K562 (cell line): Measurements from ENCODE around the gene PRSS27. TPM values are rescaled to one million over a fixed set of nuclear protein-coding genes. Genes with fewer than 3 reads are reported as not detected.

ENCODE experiments used
- ATAC-seq: fragments of 200-7000 bp; cut with Tn5 transposase; 3 replicates; pipeline ENCODE4 v1.9.1; 2020; ENCODE audit warnings: moderate library complexity
- BruUV-seq: library from RNA; stranded (reverse); fragments of 400-500 nt; replicated peaks from 2 replicates; lab custom pipeline; 2021; lab: Mats Ljungman, UMichigan
- CTCF ChIA-PET: fragments of 300-600 bp; formaldehyde crosslinking; extraction: SDS; loops from one replicate; lab custom pipeline; 2021; ENCODE audit warnings: low intra/inter-chr PET ratio; lab: Yijun Ruan, JAX
- POLR2A ChIA-PET: fragments of 300-600, 350-650 bp; sonication (Branson Sonifier 250); formaldehyde crosslinking; extraction: SDS; loops from one replicate; lab custom pipeline; 2021; ENCODE audit warnings: antibody characterized with exemption, inconsistent platforms; lab: Yijun Ruan, JAX
- DNase-seq, 4 experiments: peaks; one replicate each; pipeline versions ENCODE4 v3.0.0 to v3.0.0-alpha.2; 2011 to 2018; ENCODE audit warnings: low spot score in 3 of 4, mixed read lengths in 3 of 4; ENCODE audit errors: extremely low read depth in 1 of 4
- FAIRE-seq: peaks from 2 replicates; lab custom pipeline; 2011; peaks lifted over from hg19 to GRCh38; lab: Jason Lieb, UNC
- H2AFZ ChIP-seq: 2 replicates; pipeline ENCODE4 v1.6.0; 2011; ENCODE audit warnings: low read depth, low read length, control low read depth, inconsistent platforms
- H3K27ac ChIP-seq: fragments of 200-600 bp; 3 replicates; pipeline ENCODE4 v1.8.0; 2011; ENCODE audit warnings: low read depth, mild to moderate bottlenecking, control low read depth, inconsistent platforms, low read length, moderate library complexity, mixed read lengths; ENCODE audit errors: extremely low read depth
- H3K27me3 ChIP-seq, 2 experiments: fragments of 300-600 bp in 1 of 2; 2 replicates in 1 of 2; 3 replicates in 1 of 2; pipeline versions ENCODE4 v1.6.0 to v1.8.0; 2011; ENCODE audit warnings: inconsistent platforms in 2 of 2, low read length in 2 of 2, mild to moderate bottlenecking in 1 of 2, mixed read lengths in 1 of 2, moderate library complexity in 1 of 2; ENCODE audit not compliant: control insufficient read depth in 2 of 2, insufficient read depth in 2 of 2
- H3K36me3 ChIP-seq: fragments of 300-600 bp; 3 replicates; pipeline ENCODE4 v1.8.0; 2011; ENCODE audit warnings: mild to moderate bottlenecking, low read length, inconsistent platforms; ENCODE audit not compliant: control insufficient read depth, insufficient read depth
- H3K4me1 ChIP-seq, 2 experiments: fragments of 200-600 bp in 1 of 2; replicated peaks in 1 of 2; 2 replicates in 1 of 2; 3 replicates in 1 of 2; pipeline versions ENCODE4 v1.5.1 to v1.8.0; 2011; ENCODE audit warnings: inconsistent platforms in 2 of 2, low read length in 2 of 2, mild to moderate bottlenecking in 1 of 2, mixed read lengths in 1 of 2, moderate library complexity in 1 of 2; ENCODE audit not compliant: control insufficient read depth in 2 of 2, insufficient read depth in 2 of 2
- H3K4me2 ChIP-seq: 2 replicates; pipeline ENCODE4 v1.6.1; 2011; ENCODE audit warnings: low read length, control low read depth, inconsistent platforms, mixed read lengths; ENCODE audit not compliant: insufficient read depth
- H3K4me3 ChIP-seq: fragments of 200-600 bp; sonication (generic), shearing (Covaris generic); 2 replicates; pipeline ENCODE4 v1.5.1; 2016; ENCODE audit warnings: control low read depth, inconsistent platforms
- H3K79me2 ChIP-seq: fragments of 200-600 bp; 3 replicates; pipeline ENCODE4 v1.8.0; 2011; ENCODE audit warnings: low read length, inconsistent platforms; ENCODE audit not compliant: control insufficient read depth, insufficient read depth
- H3K9ac ChIP-seq, 2 experiments: 2 replicates each; pipeline versions ENCODE4 v1.6.0 to v1.6.1; 2011; ENCODE audit warnings: low read depth in 2 of 2, low read length in 2 of 2, control low read depth in 1 of 2, inconsistent platforms in 1 of 2, mild to moderate bottlenecking in 1 of 2, mixed read lengths in 1 of 2; ENCODE audit not compliant: insufficient read depth in 1 of 2
- H3K9me1 ChIP-seq: one replicate; pipeline ENCODE4 v1.6.0; 2011; ENCODE audit warnings: inconsistent platforms, mild to moderate bottlenecking, low read length, moderate library complexity; ENCODE audit not compliant: control insufficient read depth, insufficient read depth
- H3K9me3 ChIP-seq: replicated peaks from 2 replicates; pipeline ENCODE4 v1.5.1; 2011; ENCODE audit warnings: low read depth, low read length, inconsistent platforms; ENCODE audit not compliant: control insufficient read depth, insufficient read depth
- H4K20me1 ChIP-seq: replicated peaks from 2 replicates; pipeline ENCODE4 v1.6.1; 2011; ENCODE audit warnings: low read length, inconsistent platforms, mixed read lengths; ENCODE audit not compliant: control insufficient read depth, insufficient read depth
- ELF1 ChIP-seq: fragments of 200-800 bp; sonication (Bioruptor generic); IDR thresholded peaks from 2 replicates; pipeline ENCODE4 v1.6.1; 2016; ENCODE audit warnings: missing genetic modification characterization, missing compliant biosample characterization
- ETV5 ChIP-seq: sonication (generic); formaldehyde crosslinking; IDR thresholded peaks from 2 replicates; pipeline ENCODE4 v1.4.0; 2020; ENCODE audit warnings: low read depth, mild to moderate bottlenecking, missing genetic modification reagents
- HCFC1 ChIP-seq: IDR thresholded peaks from 2 replicates; pipeline ENCODE4 v1.6.1; 2012; ENCODE audit warnings: low read depth, low read length, improper control_type of control experiment
- HIVEP1 ChIP-seq: fragments of 250-450 bp; sonication (Bioruptor Pico); IDR thresholded peaks from 2 replicates; pipeline ENCODE4 v1.4.0; 2020; ENCODE audit warnings: mild to moderate bottlenecking
- KHSRP ChIP-seq: fragments of 450-650 bp; IDR thresholded peaks from 2 replicates; pipeline ENCODE4 v1.6.1; 2017
- MTF1 ChIP-seq: fragments of 250-450 bp; sonication (Bioruptor Pico); IDR thresholded peaks from 2 replicates; pipeline ENCODE4 v1.9.0; 2021; ENCODE audit warnings: moderate library complexity, mild to moderate bottlenecking, inconsistent platforms, borderline replicate concordance
- NFE2L1 ChIP-seq: fragments of 450-650 bp; IDR thresholded peaks from 2 replicates; pipeline ENCODE4 v1.6.1; 2016; ENCODE audit warnings: missing genetic modification characterization, low read depth, mild to moderate bottlenecking, missing compliant biosample characterization, moderate library complexity, borderline replicate concordance
- NR2C1 ChIP-seq, 2 experiments: fragments of 450-650 bp; IDR thresholded peaks; 2 replicates each; pipeline ENCODE4 v1.6.1; 2017; ENCODE audit warnings: mild to moderate bottlenecking in 2 of 2, antibody characterized with exemption in 1 of 2, inconsistent platforms in 1 of 2, missing compliant biosample characterization in 1 of 2, missing genetic modification characterization in 1 of 2
- RBM39 ChIP-seq: fragments of 200-400 bp; formaldehyde crosslinking; optimal IDR thresholded peaks from 2 replicates; pipeline ENCODE3; 2018; ENCODE audit warnings: low read depth, low read length
- TCF7L2 ChIP-seq: fragments of 150-350 bp; IDR thresholded peaks from 2 replicates; pipeline ENCODE4 v1.6.1; 2016; ENCODE audit warnings: low read depth, mild to moderate bottlenecking, low read length, moderate library complexity
- ZBTB7A ChIP-seq: IDR thresholded peaks from 2 replicates; pipeline ENCODE4 v1.6.1; 2011; ENCODE audit warnings: low read depth, mild to moderate bottlenecking, low read length, moderate library complexity, borderline replicate concordance; ENCODE audit not compliant: control insufficient read depth
- ZNF253 ChIP-seq: fragments of 250-450 bp; sonication (Bioruptor Pico); conservative IDR thresholded peaks from 2 replicates; pipeline ENCODE4 v1.6.1; 2021; ENCODE audit warnings: mild to moderate bottlenecking
- ZNF282 ChIP-seq: sonication (generic); formaldehyde crosslinking; IDR thresholded peaks from 2 replicates; pipeline ENCODE4 v1.8.1; 2023; ENCODE audit warnings: missing genetic modification reagents
- WGBS: fragments of 100-300 bp; shearing (Covaris generic); methylation state at CpG from one replicate; pipeline ENCODE4 v1.1.6; 2016; ENCODE audit warnings: low coverage, mixed read lengths; ENCODE audit not compliant: insufficient coverage; ENCODE audit errors: missing lambda C conversion rate; 5-methylcytosine and 5-hydroxymethylcytosine counted together
- in situ Hi-C: fragments of 300-500 bp; cut with MboI; formaldehyde crosslinking; loops from 4 replicates; pipeline ENCODE4 v1.15.0; 2018; ENCODE audit warnings: inconsistent platforms, mixed read lengths
- intact Hi-C: fragments of 100-400 bp; cut with micrococcal nuclease; formaldehyde crosslinking; loops from 2 replicates; pipeline ENCODE4 v1.14.2; 2022
- polyA plus RNA-seq, 8 experiments: library from polyadenylated mRNA; depleted of rRNA in 4 of 8; stranded (reverse) in 5 of 8; unstranded in 3 of 8; fragments of >200 nt; fragmentation: Nextera tagmentation in 2 of 8; fragmentation: Illumina TruSeq in 1 of 8; extraction: Ambion mirVana in 2 of 8; extraction: Trizol in 1 of 8; gene quantifications; 2 replicates each; pipeline versions ENCODE4 v1.2.1 to v1.2.3, GENCODE V29; 2011 to 2014; ENCODE audit warnings: inconsistent platforms in 1 of 8, missing spikeins in 1 of 8
- total RNA-seq, 7 experiments: library from RNA; depleted of rRNA in 6 of 7; stranded (reverse); fragments of >200 nt in 6 of 7; fragmentation: Illumina TruSeq in 2 of 7; extraction: Trizol in 2 of 7; gene quantifications; 2 replicates each; pipeline versions ENCODE4 v1.2.1 to v1.2.3, GENCODE V29; 2011 to 2021; ENCODE audit warnings: low replicate concordance in 1 of 7
- TF ChIP-seq, protein P1 (sequence below): fragments of 150-350 bp; conservative IDR thresholded peaks from 2 replicates; pipeline ENCODE4 v1.6.1; 2014; ENCODE audit warnings: low read length
- TF ChIP-seq, protein P2 (sequence below): fragments of 450-650 bp; IDR thresholded peaks from 2 replicates; pipeline ENCODE4 v1.7.0; 2016; ENCODE audit warnings: borderline replicate concordance
- TF ChIP-seq, protein P3 (sequence below): fragments of 450-650 bp; IDR thresholded peaks from 2 replicates; pipeline ENCODE4 v1.7.1; 2018; ENCODE audit warnings: mild to moderate bottlenecking, low read depth; ENCODE audit not compliant: partially characterized antibody

The PRSS27 gene
- total and polyA plus RNA-seq, 9 of the 15 experiments (the other 6 are each of a cell fraction or from before 2014, with no cell fraction given): 0.09 to 0.20 (median 0.17) TPM; not detected in 5

DNA sequence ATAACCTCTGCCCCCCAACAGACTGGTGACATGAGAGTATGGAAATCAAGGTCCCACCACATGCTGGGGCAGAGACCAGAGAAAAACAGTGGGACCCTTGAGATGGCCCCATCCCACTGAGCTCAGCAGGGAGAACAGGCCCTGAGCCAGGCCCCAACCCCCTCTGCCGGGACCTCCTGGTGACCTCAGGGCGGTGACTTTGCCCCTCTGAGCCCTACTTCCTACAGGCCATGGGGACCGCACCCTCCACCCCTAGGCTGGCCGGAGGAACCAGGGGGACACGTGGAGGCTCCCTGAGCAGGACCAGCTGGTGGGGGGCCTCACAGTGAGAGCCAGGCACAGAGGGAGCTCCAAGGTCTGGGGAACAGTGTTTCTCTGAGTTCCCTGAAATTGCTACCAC lies 18.6 kb upstream of the PRSS27 start:
- intact Hi-C loops (no loop called here), in situ Hi-C loops (no loop called here)
- POLR2A ChIA-PET: interaction anchor here (0.6 to 4.3 kb wide), 6 partner anchors 13 to 344 kb away, joined by 3 to 51 read pairs (median 3); partner anchors contain the start of gene SRRM2
- H2AFZ ChIP-seq: peak overlapping the region; percentile 80
- no peak for FAIRE-seq
- H3K9me1 ChIP-seq: no peaks in the 10 kb centered on the region
- no peak overlapping the region for H3K4me3 ChIP-seq
- no peaks in the 10 kb centered on the region for H4K20me1 ChIP-seq
- no peaks in the 10 kb centered on the region for H3K79me2 ChIP-seq
- 24% methylated on average over 5 of the region's 5 CpGs for WGBS
- no peaks in the 10 kb centered on the region for H3K9me3 ChIP-seq
- peak overlapping the region; percentile 23 to 90; a peak in 3 of 4 replicates for H3K9ac ChIP-seq
- H3K27ac ChIP-seq: peak overlapping the region; percentile 34; the same call in 1 of the 3 replicates
- BruUV-seq: no TSS peak
- ATAC-seq: peak; percentile 68
- H3K36me3 ChIP-seq: no peaks in the 10 kb centered on the region
- CTCF ChIA-PET: interaction anchor here (0.6 kb wide), 1 partner anchor 10 kb away, joined by 3 read pairs; no protein-coding TSS in a partner anchor
- DNase-seq: peak; percentile 50 to 60 (median 56)
- peak overlapping the region; percentile 6; the same call in 1 of the 2 replicates for H3K4me2 ChIP-seq
- H3K27me3 ChIP-seq: no peaks in the 10 kb centered on the region
- H3K4me1 ChIP-seq: peaks cover 7 to 43% of the 10 kb centered on the region in 2 experiments; a peak in 4 of 5 replicates
- no peak for TF ChIP-seq TCF7L2
- peak; percentile 49; the same call in 1 of the 2 replicates for TF ChIP-seq ZBTB7A
- no peak for TF ChIP-seq KHSRP
- TF ChIP-seq ZNF253 (CRISPR knock-in tag): no peak
- no peak for TF ChIP-seq MTF1 (CRISPR knock-in tag)
- no peak for TF ChIP-seq RBM39
- TF ChIP-seq, protein P1, sequence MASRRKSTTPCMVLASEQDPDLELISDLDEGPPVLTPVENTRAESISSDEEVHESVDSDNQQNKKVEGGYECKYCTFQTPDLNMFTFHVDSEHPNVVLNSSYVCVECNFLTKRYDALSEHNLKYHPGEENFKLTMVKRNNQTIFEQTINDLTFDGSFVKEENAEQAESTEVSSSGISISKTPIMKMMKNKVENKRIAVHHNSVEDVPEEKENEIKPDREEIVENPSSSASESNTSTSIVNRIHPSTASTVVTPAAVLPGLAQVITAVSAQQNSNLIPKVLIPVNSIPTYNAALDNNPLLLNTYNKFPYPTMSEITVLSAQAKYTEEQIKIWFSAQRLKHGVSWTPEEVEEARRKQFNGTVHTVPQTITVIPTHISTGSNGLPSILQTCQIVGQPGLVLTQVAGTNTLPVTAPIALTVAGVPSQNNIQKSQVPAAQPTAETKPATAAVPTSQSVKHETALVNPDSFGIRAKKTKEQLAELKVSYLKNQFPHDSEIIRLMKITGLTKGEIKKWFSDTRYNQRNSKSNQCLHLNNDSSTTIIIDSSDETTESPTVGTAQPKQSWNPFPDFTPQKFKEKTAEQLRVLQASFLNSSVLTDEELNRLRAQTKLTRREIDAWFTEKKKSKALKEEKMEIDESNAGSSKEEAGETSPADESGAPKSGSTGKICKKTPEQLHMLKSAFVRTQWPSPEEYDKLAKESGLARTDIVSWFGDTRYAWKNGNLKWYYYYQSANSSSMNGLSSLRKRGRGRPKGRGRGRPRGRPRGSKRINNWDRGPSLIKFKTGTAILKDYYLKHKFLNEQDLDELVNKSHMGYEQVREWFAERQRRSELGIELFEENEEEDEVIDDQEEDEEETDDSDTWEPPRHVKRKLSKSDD: no peak
- no peak for TF ChIP-seq HCFC1
- TF ChIP-seq NR2C1 (IDR thresholded peaks at IDR 0.05): peak; percentile 45; the same call in 1 of the 2 replicates
- TF ChIP-seq NR2C1 (tag; IDR thresholded peaks at IDR 0.05): no peak
- TF ChIP-seq ELF1: no peak
- TF ChIP-seq ETV5 (CRISPR knock-in tag): no peak
- no peak for TF ChIP-seq ZNF282
- no peak for TF ChIP-seq HIVEP1 (CRISPR knock-in tag)
- TF ChIP-seq, protein P2, sequence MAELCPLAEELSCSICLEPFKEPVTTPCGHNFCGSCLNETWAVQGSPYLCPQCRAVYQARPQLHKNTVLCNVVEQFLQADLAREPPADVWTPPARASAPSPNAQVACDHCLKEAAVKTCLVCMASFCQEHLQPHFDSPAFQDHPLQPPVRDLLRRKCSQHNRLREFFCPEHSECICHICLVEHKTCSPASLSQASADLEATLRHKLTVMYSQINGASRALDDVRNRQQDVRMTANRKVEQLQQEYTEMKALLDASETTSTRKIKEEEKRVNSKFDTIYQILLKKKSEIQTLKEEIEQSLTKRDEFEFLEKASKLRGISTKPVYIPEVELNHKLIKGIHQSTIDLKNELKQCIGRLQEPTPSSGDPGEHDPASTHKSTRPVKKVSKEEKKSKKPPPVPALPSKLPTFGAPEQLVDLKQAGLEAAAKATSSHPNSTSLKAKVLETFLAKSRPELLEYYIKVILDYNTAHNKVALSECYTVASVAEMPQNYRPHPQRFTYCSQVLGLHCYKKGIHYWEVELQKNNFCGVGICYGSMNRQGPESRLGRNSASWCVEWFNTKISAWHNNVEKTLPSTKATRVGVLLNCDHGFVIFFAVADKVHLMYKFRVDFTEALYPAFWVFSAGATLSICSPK: no peak
- no peak for TF ChIP-seq NFE2L1 (tag)
- TF ChIP-seq, protein P3, sequence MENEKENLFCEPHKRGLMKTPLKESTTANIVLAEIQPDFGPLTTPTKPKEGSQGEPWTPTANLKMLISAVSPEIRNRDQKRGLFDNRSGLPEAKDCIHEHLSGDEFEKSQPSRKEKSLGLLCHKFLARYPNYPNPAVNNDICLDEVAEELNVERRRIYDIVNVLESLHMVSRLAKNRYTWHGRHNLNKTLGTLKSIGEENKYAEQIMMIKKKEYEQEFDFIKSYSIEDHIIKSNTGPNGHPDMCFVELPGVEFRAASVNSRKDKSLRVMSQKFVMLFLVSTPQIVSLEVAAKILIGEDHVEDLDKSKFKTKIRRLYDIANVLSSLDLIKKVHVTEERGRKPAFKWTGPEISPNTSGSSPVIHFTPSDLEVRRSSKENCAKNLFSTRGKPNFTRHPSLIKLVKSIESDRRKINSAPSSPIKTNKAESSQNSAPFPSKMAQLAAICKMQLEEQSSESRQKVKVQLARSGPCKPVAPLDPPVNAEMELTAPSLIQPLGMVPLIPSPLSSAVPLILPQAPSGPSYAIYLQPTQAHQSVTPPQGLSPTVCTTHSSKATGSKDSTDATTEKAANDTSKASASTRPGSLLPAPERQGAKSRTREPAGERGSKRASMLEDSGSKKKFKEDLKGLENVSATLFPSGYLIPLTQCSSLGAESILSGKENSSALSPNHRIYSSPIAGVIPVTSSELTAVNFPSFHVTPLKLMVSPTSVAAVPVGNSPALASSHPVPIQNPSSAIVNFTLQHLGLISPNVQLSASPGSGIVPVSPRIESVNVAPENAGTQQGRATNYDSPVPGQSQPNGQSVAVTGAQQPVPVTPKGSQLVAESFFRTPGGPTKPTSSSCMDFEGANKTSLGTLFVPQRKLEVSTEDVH: no peak
